HepG2 (cell line): ENCODE results near the gene TPST1. TPM values are rescaled to one million over a fixed set of nuclear protein-coding genes. Genes with fewer than 3 reads are reported as not detected.
A peak's percentile ranks its signal among the peaks of the same experiment; 100 is the strongest.

Experiments used
- ATAC-seq: fragments of 200-7000 bp; cut with Tn5 transposase; 3 replicates; pipeline ENCODE4 v1.9.1; 2020; ENCODE audit warnings: mild to moderate bottlenecking, moderate library complexity
- BruUV-seq: library from RNA; stranded (reverse); fragments of 400-500 nt; replicated peaks from 2 replicates; lab custom pipeline; 2021; lab: Mats Ljungman, UMichigan
- CTCF ChIA-PET: fragments of 300-600 bp; formaldehyde crosslinking; extraction: SDS; loops from one replicate; lab custom pipeline; 2021; ENCODE audit warnings: low total read pairs, inconsistent platforms, low intra/inter-chr PET ratio; lab: Yijun Ruan, JAX
- POLR2A ChIA-PET: fragments of 350-600 bp; sonication (Branson Sonifier 250); formaldehyde crosslinking; loops from one replicate; lab custom pipeline; 2020; ENCODE audit warnings: antibody characterized with exemption, inconsistent platforms; lab: Yijun Ruan, JAX
- DNase-seq: peaks from one replicate; pipeline ENCODE4 v3.0.0-alpha.2; 2015; ENCODE audit warnings: low spot score
- FAIRE-seq: peaks from 3 replicates; lab custom pipeline; 2011; peaks lifted over from hg19 to GRCh38; lab: Jason Lieb, UNC
- H2AFZ ChIP-seq: one replicate; pipeline ENCODE4 v1.6.1; 2011; ENCODE audit warnings: low read length, inconsistent platforms
- H3K27ac ChIP-seq: fragments of 300-600 bp; 3 replicates; pipeline ENCODE4 v1.8.0; 2011; ENCODE audit warnings: mixed run types, mild to moderate bottlenecking, mixed read lengths, low read length, inconsistent platforms; ENCODE audit not compliant: insufficient read depth; ENCODE audit errors: extremely low read length
- H3K27me3 ChIP-seq, 2 experiments: fragments of 200-600 bp in 1 of 2; 2 replicates in 1 of 2; 3 replicates in 1 of 2; pipeline versions ENCODE4 v1.6.0 to v1.8.0; 2011; ENCODE audit warnings: low read length in 2 of 2, mild to moderate bottlenecking in 2 of 2, moderate library complexity in 2 of 2, inconsistent platforms in 1 of 2; ENCODE audit not compliant: insufficient read depth in 2 of 2, control insufficient read depth in 1 of 2
- H3K36me3 ChIP-seq, 2 experiments: fragments of 200-600 bp in 1 of 2; replicated peaks in 1 of 2; 2 replicates in 1 of 2; 3 replicates in 1 of 2; pipeline versions ENCODE4 v1.5.1 to v1.8.0; 2011; ENCODE audit warnings: low read length in 2 of 2, inconsistent platforms in 1 of 2; ENCODE audit not compliant: insufficient read depth in 2 of 2, control insufficient read depth in 1 of 2
- H3K4me1 ChIP-seq: 2 replicates; pipeline ENCODE4 v1.5.1; 2012; ENCODE audit warnings: low read length, inconsistent platforms; ENCODE audit not compliant: insufficient read depth
- H3K4me2 ChIP-seq: 2 replicates; pipeline ENCODE4 v1.6.0; 2011; ENCODE audit warnings: low read depth, low read length, inconsistent platforms
- H3K4me3 ChIP-seq, 3 experiments: fragments of 200-600 bp in 1 of 3; sonication (generic), shearing (Covaris generic) in 1 of 3; replicated peaks in 1 of 3; 2 replicates each; pipeline ENCODE4 v1.5.1; 2011 to 2016; ENCODE audit warnings: low read length in 3 of 3, inconsistent platforms in 2 of 3, low read depth in 2 of 3, mild to moderate bottlenecking in 2 of 3, control low read depth in 1 of 3, mixed read lengths in 1 of 3; ENCODE audit not compliant: insufficient read depth in 1 of 3
- H3K79me2 ChIP-seq: one replicate; pipeline ENCODE4 v1.6.1; 2011; ENCODE audit warnings: low read length, inconsistent platforms; ENCODE audit not compliant: insufficient read depth
- H3K9ac ChIP-seq: 2 replicates; pipeline ENCODE4 v1.6.0; 2011; ENCODE audit warnings: mild to moderate bottlenecking, low read depth, low read length, inconsistent platforms; ENCODE audit not compliant: insufficient read depth
- H3K9me3 ChIP-seq: 2 replicates; pipeline ENCODE4 v1.5.1; 2012; ENCODE audit warnings: mild to moderate bottlenecking, low read length
- H4K20me1 ChIP-seq: 2 replicates; pipeline ENCODE4 v1.6.0; 2011; ENCODE audit warnings: inconsistent platforms, mild to moderate bottlenecking, low read length, moderate library complexity; ENCODE audit not compliant: insufficient read depth
- CENPT ChIP-seq: sonication (generic); formaldehyde crosslinking; IDR thresholded peaks from 2 replicates; pipeline ENCODE4 v1.8.0; 2022; ENCODE audit warnings: low read depth, mild to moderate bottlenecking, moderate library complexity, missing genetic modification reagents
- EP300 ChIP-seq, 3 experiments: sonication (generic) in 1 of 3; formaldehyde crosslinking in 1 of 3; IDR thresholded peaks; 2 replicates each; pipeline versions ENCODE4 v1.5.1 to v1.6.1; 2011 to 2020; ENCODE audit warnings: low read depth in 2 of 3, low read length in 2 of 3, borderline replicate concordance in 1 of 3, improper control_type of control experiment in 1 of 3, mild to moderate bottlenecking in 1 of 3, missing genetic modification reagents in 1 of 3, moderate library complexity in 1 of 3
- HBP1 ChIP-seq: IDR thresholded peaks from 2 replicates; pipeline ENCODE4 v1.6.1; 2016; ENCODE audit warnings: low read depth, control low read depth
- HMGXB4 ChIP-seq, 2 experiments: sonication (generic) in 1 of 2; formaldehyde crosslinking in 1 of 2; IDR thresholded peaks; 2 replicates each; pipeline versions ENCODE4 v1.4.0 to v1.6.1; 2018 to 2020; ENCODE audit warnings: missing genetic modification reagents in 2 of 2, borderline replicate concordance in 1 of 2, low read depth in 1 of 2, mild to moderate bottlenecking in 1 of 2, missing biosample characterization in 1 of 2
- MTA1 ChIP-seq: sonication (generic); formaldehyde crosslinking; IDR thresholded peaks from 2 replicates; pipeline ENCODE4 v1.4.0; 2020; ENCODE audit warnings: missing genetic modification reagents, mild to moderate bottlenecking, borderline replicate concordance
- NCOA2 ChIP-seq: sonication (generic); formaldehyde crosslinking; IDR thresholded peaks from 2 replicates; pipeline ENCODE4 v1.8.0; 2022; ENCODE audit warnings: inconsistent platforms
- NFATC3 ChIP-seq: sonication (generic); formaldehyde crosslinking; IDR thresholded peaks from 2 replicates; pipeline ENCODE4 v1.5.1; 2020; ENCODE audit warnings: mild to moderate bottlenecking, missing genetic modification reagents
- ZNF142 ChIP-seq: sonication (generic); formaldehyde crosslinking; IDR thresholded peaks from 2 replicates; pipeline ENCODE4 v1.4.0; 2020; ENCODE audit warnings: missing genetic modification reagents
- ZNF841 ChIP-seq: sonication (generic); formaldehyde crosslinking; IDR thresholded peaks from 2 replicates; pipeline ENCODE4 v1.8.1; 2023; ENCODE audit warnings: missing genetic modification reagents, borderline replicate concordance
- WGBS: methylation state at CpG from one replicate; pipeline ENCODE4 v1.1.6; 2017; ENCODE audit warnings: low lambda C conversion rate; 5-methylcytosine and 5-hydroxymethylcytosine counted together
- in situ Hi-C: cut with HindIII; loops from 2 replicates; pipeline ENCODE4 v1.10.0; 2017; ENCODE audit warnings: low pct_unique_long_range_greater_than_20kb; ENCODE audit not compliant: extremely low pct_ligation_motif_present
- intact Hi-C: fragments of 100-400 bp; cut with micrococcal nuclease; formaldehyde crosslinking; loops from one replicate; pipeline ENCODE4 v1.10.0; 2022; ENCODE audit not compliant: unreplicated experiment
- polyA plus RNA-seq, 8 experiments: library from polyadenylated mRNA; depleted of rRNA in 3 of 8; stranded (reverse) in 7 of 8; unstranded in 1 of 8; fragments of >200 nt; fragmentation: Illumina TruSeq in 4 of 8; extraction: Trizol in 4 of 8; gene quantifications; 2 replicates each; pipeline versions ENCODE4 v1.2.1 to v1.2.3, GENCODE V29; 2011 to 2016; ENCODE audit warnings: low read depth in 4 of 8, missing spikeins in 1 of 8, mixed read lengths in 1 of 8; ENCODE audit not compliant: insufficient read depth in 1 of 8
- total RNA-seq, 5 experiments: library from RNA; depleted of rRNA; stranded (reverse); fragments of >200 nt; fragmentation: Illumina TruSeq; extraction: Trizol; gene quantifications; 2 replicates each; pipeline ENCODE4 v1.2.3, GENCODE V29; 2016; ENCODE audit warnings: low read depth in 1 of 5

Gene TPST1
- total and polyA plus RNA-seq, 2 of the 13 experiments (the other 11 are each of a cell fraction or from before 2014, with no cell fraction given), result 24.3 to 34.1 TPM

GRCh38 chr7:66356277-66356721 is 151.2 kb downstream of the TPST1 start:
- no TSS peak for BruUV-seq
- DNase-seq (no peak), FAIRE-seq (no peak), ATAC-seq (no peak)
- H3K9ac ChIP-seq, result no peak overlapping the region
- no peaks in the 10 kb centered on the region for H3K9me3 ChIP-seq
- H3K4me1 ChIP-seq, result peaks cover 34% of the 10 kb centered on the region
- WGBS, result 91% methylated on average over 6 of the region's 6 CpGs
- intact Hi-C loops, result no loop called here
- POLR2A ChIA-PET, result no interaction called here
- no peaks in the 10 kb centered on the region for H3K79me2 ChIP-seq
- in situ Hi-C loops, result no loop called here
- no peaks in the 10 kb centered on the region for H3K27me3 ChIP-seq
- H4K20me1 ChIP-seq, result no peaks in the 10 kb centered on the region
- peak overlapping the region; percentile 13 for H3K27ac ChIP-seq
- H2AFZ ChIP-seq, result no peak overlapping the region
- no peak for TF ChIP-seq EP300 (IDR thresholded peaks at IDR 0.05; ENCODE audit: low read depth in 2 of 2, low read length in 2 of 2)
- no peak for TF ChIP-seq EP300 (CRISPR knock-in tag; IDR thresholded peaks at IDR 0.05; ENCODE audit: borderline replicate concordance)
- TF ChIP-seq HBP1 (CRISPR knock-in tag), result no peak
- no peak for TF ChIP-seq MTA1 (CRISPR knock-in tag)
- no peak for TF ChIP-seq ZNF142 (CRISPR knock-in tag)
- TF ChIP-seq NCOA2 (CRISPR knock-in tag), result no peak
- TF ChIP-seq CENPT, result no peak
- TF ChIP-seq HMGXB4 (CRISPR knock-in tag; IDR thresholded peaks at IDR 0.05; ENCODE audit: borderline replicate concordance in 1 of 2, low read depth in 1 of 2), result no peak
- no peak for TF ChIP-seq NFATC3 (CRISPR knock-in tag)
- TF ChIP-seq ZNF841, result no peak
- no peak overlapping the region for H3K4me3 ChIP-seq
- CTCF ChIA-PET, result no interaction called here
- peaks cover 1 to 7% of the 10 kb centered on the region in 2 experiments; a peak in 2 of 5 replicates for H3K36me3 ChIP-seq
- H3K4me2 ChIP-seq, result no peak overlapping the region
